Activated T-cell treated with anti-CD3 and anti-CD28 coated beads for 4 hours (primary cell): ENCODE data around the gene MED13L.

Experiments used
- DNase-seq: peaks from one replicate; pipeline ENCODE4 v3.0.0-alpha.2; 2020

Gene MED13L

DNA sequence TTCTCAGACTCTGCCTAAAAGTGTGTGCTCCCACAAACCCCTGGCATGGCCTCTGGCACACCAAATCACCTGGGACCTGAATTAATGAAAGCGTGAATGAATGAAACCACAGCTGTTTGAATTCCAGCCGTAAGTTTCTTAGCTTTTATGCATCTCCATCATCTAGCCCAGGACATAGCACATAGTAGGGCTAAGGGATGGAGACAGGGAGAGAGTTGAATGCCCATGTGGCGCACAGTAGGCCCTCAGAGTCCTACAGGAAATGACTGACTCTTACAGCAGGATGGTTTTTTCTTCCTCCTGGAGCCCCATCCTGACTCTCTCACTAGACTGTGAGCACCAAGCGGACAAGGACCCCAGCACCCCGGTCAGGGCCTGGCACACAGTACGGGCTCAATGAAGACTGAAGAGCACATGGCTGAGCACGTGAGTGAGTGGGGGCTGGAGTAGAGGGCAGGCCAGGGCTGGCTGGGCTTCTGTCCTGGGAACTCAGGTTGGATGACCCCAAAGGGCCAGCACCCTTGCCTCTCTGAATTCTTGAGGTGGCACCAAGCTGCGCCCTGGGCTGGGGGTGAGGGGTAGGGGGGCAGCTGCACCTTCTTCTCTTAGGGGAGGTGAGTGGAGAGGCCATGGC, 351.3 kb downstream of the MED13L start:
- DNase-seq, result no peak

DNA sequence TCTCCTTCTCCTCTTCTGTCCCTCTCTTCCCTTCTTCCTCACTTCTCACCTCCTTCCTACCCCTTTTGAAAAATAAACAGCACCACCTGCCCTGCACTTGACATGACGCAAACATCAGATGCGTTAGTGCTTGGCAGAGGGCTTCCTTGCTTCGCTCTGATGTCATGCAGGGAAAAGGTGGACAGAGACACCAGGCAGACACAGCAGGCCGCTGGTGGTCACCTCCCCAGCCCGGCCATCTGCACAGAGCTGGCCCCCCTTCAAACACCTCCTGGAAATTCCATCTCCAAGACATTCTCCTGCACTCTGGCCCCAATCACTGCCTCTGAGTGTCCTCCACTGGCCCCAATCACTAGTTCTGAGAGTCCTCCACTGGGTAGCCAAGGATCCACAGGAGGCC, 353.6 kb downstream of the MED13L start:
- DNase-seq, result no peak

GRCh38 chr12:115922952-115923564, 354.4 kb downstream of the MED13L start:
- DNase-seq, result no peak

DNA sequence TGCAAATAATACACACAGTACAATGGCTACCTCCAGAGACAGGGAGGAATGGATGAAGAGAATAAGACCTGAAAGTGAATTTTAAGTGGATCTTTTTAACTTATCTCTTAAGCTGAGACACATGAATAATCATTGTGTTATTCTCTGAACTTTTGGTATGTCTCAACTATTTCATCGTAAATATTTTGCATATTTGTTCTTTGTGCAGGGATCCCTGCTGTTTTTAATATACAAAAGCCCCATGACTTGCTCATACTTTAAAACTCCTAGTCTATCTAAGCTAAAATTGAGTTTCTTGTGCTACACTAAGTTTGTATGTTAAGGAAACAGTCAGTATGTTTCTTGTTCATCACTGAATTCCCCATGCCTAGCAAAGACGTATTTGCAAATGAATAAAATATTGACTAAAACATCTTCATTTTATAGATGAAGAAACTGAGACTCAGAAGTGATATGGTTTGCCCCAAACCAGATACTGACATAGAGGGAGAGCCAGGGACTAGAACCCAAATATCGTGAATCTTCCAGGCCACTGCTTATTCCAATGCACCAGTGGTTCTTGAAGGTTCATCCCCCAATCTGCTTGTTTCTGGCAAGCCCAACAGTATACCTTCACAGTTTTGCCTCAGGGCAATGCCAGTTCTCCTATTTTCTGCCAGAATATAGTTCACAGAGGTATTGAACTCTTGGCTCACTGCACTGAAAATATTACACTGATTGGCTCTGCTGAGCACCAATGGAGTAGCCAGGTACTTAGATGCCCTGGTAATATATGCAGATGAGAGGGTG, 356.9 kb downstream of the MED13L start:
- DNase-seq, result no peak

DNA sequence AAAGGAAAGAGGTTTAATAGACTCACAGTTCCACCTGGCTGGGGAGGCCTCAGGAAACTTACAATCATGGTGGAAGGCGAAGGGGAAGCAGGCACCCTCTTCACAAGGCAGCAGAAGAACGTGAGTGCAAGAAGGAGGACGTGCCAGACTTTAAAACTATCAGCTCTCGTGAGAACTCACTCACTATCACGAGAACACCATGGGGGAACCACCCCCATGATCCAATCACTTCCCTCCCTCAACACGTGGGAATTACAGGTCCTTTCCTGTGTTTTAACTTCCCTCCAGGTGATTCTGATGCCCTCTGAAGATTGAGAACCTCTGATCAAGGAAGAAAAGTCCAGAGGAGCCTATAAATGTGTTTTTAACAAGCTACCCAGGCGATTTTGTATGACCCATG, 358.7 kb downstream of the MED13L start:
- no peak for DNase-seq

- DNase-seq, result peak; percentile 71
Measured at GRCh38 chr12:115916910-115917668, 360.4 kb downstream of the MED13L start.

GRCh38 chr12:115914122-115914521, 363.4 kb downstream of the MED13L start:
- DNase-seq, result no peak

- no peak for DNase-seq
Measured at GRCh38 chr12:115912440-115912839, 365.1 kb downstream of the MED13L start.

DNA sequence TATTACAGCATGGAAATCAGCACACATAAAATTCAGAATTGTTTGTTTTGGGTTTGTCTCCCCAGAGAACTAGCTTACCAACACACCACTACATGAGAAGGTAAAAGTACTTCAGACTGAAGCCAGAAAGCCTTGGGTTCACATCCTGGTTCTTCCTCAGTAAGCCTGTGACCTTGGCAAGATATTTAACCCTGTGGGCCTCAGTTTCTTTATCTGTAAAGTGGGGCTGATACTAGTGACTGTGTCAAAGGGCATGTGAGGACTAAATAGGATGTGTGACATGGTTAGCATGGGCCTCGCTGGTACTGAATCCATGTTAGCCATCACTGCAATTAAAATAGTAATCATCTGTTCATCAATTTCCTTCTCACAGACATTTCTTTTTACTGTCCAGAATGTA, 366.1 kb downstream of the MED13L start:
- DNase-seq, result no peak

DNA sequence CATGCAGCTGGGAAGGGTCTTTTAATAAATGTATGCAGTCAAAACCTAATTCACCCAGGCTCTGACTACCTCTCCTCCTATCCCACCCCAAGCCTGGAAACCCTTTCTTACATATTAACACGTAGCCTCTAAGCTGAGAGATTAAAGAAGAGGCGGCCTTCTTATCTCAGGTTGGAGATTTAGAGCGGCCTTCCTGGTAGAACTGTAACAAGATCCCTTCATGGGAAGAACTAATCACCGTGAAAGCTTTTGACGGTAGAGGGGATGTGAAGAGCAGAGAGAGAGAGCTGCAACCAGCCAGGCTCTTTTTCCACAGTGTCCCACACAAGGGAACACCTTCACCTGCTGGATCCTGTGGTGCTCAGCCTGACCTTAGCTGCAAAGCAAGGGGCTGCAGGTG, 367.4 kb downstream of the MED13L start:
- no peak for DNase-seq
